HepG2 (cell line): ENCODE measurements around the gene CTDSP2. TPM values are rescaled to one million over a fixed set of nuclear protein-coding genes. Genes with fewer than 3 reads are reported as not detected.

ENCODE experiments used
- ATAC-seq: fragments of 200-7000 bp; cut with Tn5 transposase; 3 replicates; pipeline ENCODE4 v1.9.1; 2020; ENCODE audit warnings: mild to moderate bottlenecking, moderate library complexity
- BruUV-seq: library from RNA; stranded (reverse); fragments of 400-500 nt; replicated peaks from 2 replicates; lab custom pipeline; 2021; lab: Mats Ljungman, UMichigan
- CTCF ChIA-PET: fragments of 300-600 bp; formaldehyde crosslinking; extraction: SDS; loops from one replicate; lab custom pipeline; 2021; ENCODE audit warnings: low total read pairs, inconsistent platforms, low intra/inter-chr PET ratio; lab: Yijun Ruan, JAX
- POLR2A ChIA-PET: fragments of 350-600 bp; sonication (Branson Sonifier 250); formaldehyde crosslinking; loops from one replicate; lab custom pipeline; 2020; ENCODE audit warnings: antibody characterized with exemption, inconsistent platforms; lab: Yijun Ruan, JAX
- DNase-seq: peaks from one replicate; pipeline ENCODE4 v3.0.0-alpha.2; 2015; ENCODE audit warnings: low spot score
- FAIRE-seq: peaks from 3 replicates; lab custom pipeline; 2011; peaks lifted over from hg19 to GRCh38; lab: Jason Lieb, UNC
- H2AFZ ChIP-seq: one replicate; pipeline ENCODE4 v1.6.1; 2011; ENCODE audit warnings: low read length, inconsistent platforms
- H3K27ac ChIP-seq: fragments of 300-600 bp; 3 replicates; pipeline ENCODE4 v1.8.0; 2011; ENCODE audit warnings: mixed run types, mild to moderate bottlenecking, mixed read lengths, low read length, inconsistent platforms; ENCODE audit not compliant: insufficient read depth; ENCODE audit errors: extremely low read length
- H3K27me3 ChIP-seq, 2 experiments: fragments of 200-600 bp in 1 of 2; 2 replicates in 1 of 2; 3 replicates in 1 of 2; pipeline versions ENCODE4 v1.6.0 to v1.8.0; 2011; ENCODE audit warnings: low read length in 2 of 2, mild to moderate bottlenecking in 2 of 2, moderate library complexity in 2 of 2, inconsistent platforms in 1 of 2; ENCODE audit not compliant: insufficient read depth in 2 of 2, control insufficient read depth in 1 of 2
- H3K36me3 ChIP-seq, 2 experiments: fragments of 200-600 bp in 1 of 2; replicated peaks in 1 of 2; 2 replicates in 1 of 2; 3 replicates in 1 of 2; pipeline versions ENCODE4 v1.5.1 to v1.8.0; 2011; ENCODE audit warnings: low read length in 2 of 2, inconsistent platforms in 1 of 2; ENCODE audit not compliant: insufficient read depth in 2 of 2, control insufficient read depth in 1 of 2
- H3K4me1 ChIP-seq: 2 replicates; pipeline ENCODE4 v1.5.1; 2012; ENCODE audit warnings: low read length, inconsistent platforms; ENCODE audit not compliant: insufficient read depth
- H3K4me2 ChIP-seq: 2 replicates; pipeline ENCODE4 v1.6.0; 2011; ENCODE audit warnings: low read depth, low read length, inconsistent platforms
- H3K4me3 ChIP-seq, 3 experiments: fragments of 200-600 bp in 1 of 3; sonication (generic), shearing (Covaris generic) in 1 of 3; replicated peaks in 1 of 3; 2 replicates each; pipeline ENCODE4 v1.5.1; 2011 to 2016; ENCODE audit warnings: low read length in 3 of 3, inconsistent platforms in 2 of 3, low read depth in 2 of 3, mild to moderate bottlenecking in 2 of 3, control low read depth in 1 of 3, mixed read lengths in 1 of 3; ENCODE audit not compliant: insufficient read depth in 1 of 3
- H3K79me2 ChIP-seq: one replicate; pipeline ENCODE4 v1.6.1; 2011; ENCODE audit warnings: low read length, inconsistent platforms; ENCODE audit not compliant: insufficient read depth
- H3K9ac ChIP-seq: 2 replicates; pipeline ENCODE4 v1.6.0; 2011; ENCODE audit warnings: mild to moderate bottlenecking, low read depth, low read length, inconsistent platforms; ENCODE audit not compliant: insufficient read depth
- H3K9me3 ChIP-seq: 2 replicates; pipeline ENCODE4 v1.5.1; 2012; ENCODE audit warnings: mild to moderate bottlenecking, low read length
- H4K20me1 ChIP-seq: 2 replicates; pipeline ENCODE4 v1.6.0; 2011; ENCODE audit warnings: inconsistent platforms, mild to moderate bottlenecking, low read length, moderate library complexity; ENCODE audit not compliant: insufficient read depth
- IRF2 ChIP-seq: IDR thresholded peaks from 2 replicates; pipeline ENCODE4 v1.6.1; 2018; ENCODE audit warnings: missing genetic modification reagents, missing compliant biosample characterization
- JARID2 ChIP-seq: sonication (generic); formaldehyde crosslinking; IDR thresholded peaks from 2 replicates; pipeline ENCODE4 v1.8.1; 2023; ENCODE audit warnings: missing genetic modification reagents, inconsistent platforms; ENCODE audit not compliant: insufficient replicate concordance
- MAZ ChIP-seq, 2 experiments: sonication (generic) in 1 of 2; formaldehyde crosslinking in 1 of 2; IDR thresholded peaks; 2 replicates each; pipeline versions ENCODE4 v1.5.0 to v1.6.1; 2012 to 2020; ENCODE audit warnings: low read depth in 2 of 2, mild to moderate bottlenecking in 2 of 2, borderline replicate concordance in 1 of 2, improper control_type of control experiment in 1 of 2, low read length in 1 of 2, missing genetic modification reagents in 1 of 2, moderate library complexity in 1 of 2
- PHF21A ChIP-seq: sonication (generic); formaldehyde crosslinking; IDR thresholded peaks from 2 replicates; pipeline ENCODE4 v1.5.0; 2020; ENCODE audit warnings: mild to moderate bottlenecking, missing genetic modification reagents
- TBL1XR1 ChIP-seq: fragments of 150-350 bp; IDR thresholded peaks from 2 replicates; pipeline ENCODE4 v1.6.1; 2014; ENCODE audit warnings: borderline replicate concordance, low read length; ENCODE audit not compliant: partially characterized antibody
- ZFY ChIP-seq: sonication (generic); formaldehyde crosslinking; IDR thresholded peaks from 2 replicates; pipeline ENCODE4 v1.4.0; 2020; ENCODE audit warnings: missing genetic modification reagents
- ZNF263 ChIP-seq: sonication (generic); formaldehyde crosslinking; IDR thresholded peaks from 2 replicates; pipeline ENCODE4 v1.4.0; 2020; ENCODE audit warnings: missing genetic modification reagents
- ZNF44 ChIP-seq: sonication (generic); formaldehyde crosslinking; IDR thresholded peaks from 2 replicates; pipeline ENCODE4 v1.5.1; 2020; ENCODE audit warnings: mild to moderate bottlenecking, missing genetic modification reagents
- ZNF451 ChIP-seq: sonication (generic); formaldehyde crosslinking; IDR thresholded peaks from 2 replicates; pipeline ENCODE4 v1.5.0; 2020; ENCODE audit warnings: mild to moderate bottlenecking, missing genetic modification reagents
- ZNF614 ChIP-seq: IDR thresholded peaks from 2 replicates; pipeline ENCODE4 v1.6.1; 2018; ENCODE audit warnings: missing biosample characterization, missing genetic modification reagents, inconsistent platforms, borderline replicate concordance
- ZNF615 ChIP-seq: sonication (generic); formaldehyde crosslinking; IDR thresholded peaks from 2 replicates; pipeline ENCODE4 v1.5.0; 2020; ENCODE audit warnings: mild to moderate bottlenecking, missing genetic modification reagents, borderline replicate concordance
- ZNF703 ChIP-seq: sonication (generic); formaldehyde crosslinking; IDR thresholded peaks from 2 replicates; pipeline ENCODE4 v1.5.1; 2020; ENCODE audit warnings: missing genetic modification reagents, mild to moderate bottlenecking, moderate library complexity, borderline replicate concordance
- ZNF709 ChIP-seq: sonication (generic); formaldehyde crosslinking; IDR thresholded peaks from 2 replicates; pipeline ENCODE4 v1.5.0; 2020; ENCODE audit warnings: mild to moderate bottlenecking, missing genetic modification reagents
- whole genome bisulfite sequencing: methylation state at CpG from one replicate; pipeline ENCODE4 v1.1.6; 2017; ENCODE audit warnings: low lambda C conversion rate; 5-methylcytosine and 5-hydroxymethylcytosine counted together
- in situ Hi-C: cut with HindIII; loops from 2 replicates; pipeline ENCODE4 v1.10.0; 2017; ENCODE audit warnings: low pct_unique_long_range_greater_than_20kb; ENCODE audit not compliant: extremely low pct_ligation_motif_present
- intact Hi-C: fragments of 100-400 bp; cut with micrococcal nuclease; formaldehyde crosslinking; loops from one replicate; pipeline ENCODE4 v1.10.0; 2022; ENCODE audit not compliant: unreplicated experiment
- polyA plus RNA-seq, 8 experiments: library from polyadenylated mRNA; depleted of rRNA in 3 of 8; stranded (reverse) in 7 of 8; unstranded in 1 of 8; fragments of >200 nt; fragmentation: Illumina TruSeq in 4 of 8; extraction: Trizol in 4 of 8; gene quantifications; 2 replicates each; pipeline versions ENCODE4 v1.2.1 to v1.2.3, GENCODE V29; 2011 to 2016; ENCODE audit warnings: low read depth in 4 of 8, missing spikeins in 1 of 8, mixed read lengths in 1 of 8; ENCODE audit not compliant: insufficient read depth in 1 of 8
- total RNA-seq, 5 experiments: library from RNA; depleted of rRNA; stranded (reverse); fragments of >200 nt; fragmentation: Illumina TruSeq; extraction: Trizol; gene quantifications; 2 replicates each; pipeline ENCODE4 v1.2.3, GENCODE V29; 2016; ENCODE audit warnings: low read depth in 1 of 5
- TF ChIP-seq, protein P1 (sequence below): sonication (generic); formaldehyde crosslinking; IDR thresholded peaks from 2 replicates; pipeline ENCODE4 v1.9.0; 2021; ENCODE audit warnings: missing genetic modification reagents, borderline replicate concordance

Gene CTDSP2
- total and polyA plus RNA-seq, 2 of the 13 experiments (the other 11 are each of a cell fraction or from before 2014, with no cell fraction given) = 38.1 to 82.5 TPM

DNA sequence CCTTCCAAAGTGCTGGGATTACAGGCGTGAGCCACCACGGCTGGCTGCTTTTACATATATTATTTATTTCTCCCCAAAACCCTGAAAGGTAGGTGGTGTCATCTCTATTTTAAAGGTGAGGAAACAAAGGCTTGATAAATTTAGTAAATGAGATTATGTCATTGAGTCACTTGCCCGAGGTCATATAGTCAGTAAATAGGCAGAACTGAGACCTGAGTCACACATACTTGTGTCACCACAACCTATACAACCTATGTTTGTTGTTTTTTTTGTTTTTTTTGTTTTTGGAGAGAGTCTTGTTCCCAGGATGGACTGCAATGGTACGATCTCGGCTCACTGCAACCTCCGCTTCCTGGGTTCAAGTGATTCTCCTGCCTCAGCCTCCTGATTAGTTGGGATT lies 51.2 kb downstream of the CTDSP2 start:
- no peak for DNase-seq
- no peak overlapping the region for H3K4me2 ChIP-seq
- no peak for ATAC-seq
- H3K36me3 ChIP-seq = peaks cover 14 to 64% of the 10 kb centered on the region in 2 experiments
- no peaks in the 10 kb centered on the region for H3K79me2 ChIP-seq
- no peaks in the 10 kb centered on the region for H4K20me1 ChIP-seq
- H3K27ac ChIP-seq = no peak overlapping the region
- CTCF ChIA-PET = no interaction called here
- FAIRE-seq = no peak
- no peaks in the 10 kb centered on the region for H3K27me3 ChIP-seq
- intact Hi-C loops (no loop called here), in situ Hi-C loops (no loop called here)
- H3K9ac ChIP-seq = no peak overlapping the region
- no TSS peak for BruUV-seq
- POLR2A ChIA-PET = no interaction called here
- TF ChIP-seq TBL1XR1 (no peak), MAZ (IDR thresholded peaks at IDR 0.05; ENCODE audit: borderline replicate concordance, low read depth, low read length) (no peak), MAZ (CRISPR knock-in tag; IDR thresholded peaks at IDR 0.05; ENCODE audit: low read depth) (no peak), PHF21A (CRISPR knock-in tag) (no peak), ZNF44 (CRISPR knock-in tag) (no peak), ZNF615 (CRISPR knock-in tag) (no peak), ZNF451 (CRISPR knock-in tag) (no peak), ZFY (CRISPR knock-in tag) (no peak), ZNF709 (CRISPR knock-in tag) (no peak), ZNF614 (CRISPR knock-in tag) (no peak), JARID2 (CRISPR knock-in tag) (no peak), ZNF263 (CRISPR knock-in tag) (no peak), IRF2 (no peak), ZNF703 (no peak)
- TF ChIP-seq, protein P1, sequence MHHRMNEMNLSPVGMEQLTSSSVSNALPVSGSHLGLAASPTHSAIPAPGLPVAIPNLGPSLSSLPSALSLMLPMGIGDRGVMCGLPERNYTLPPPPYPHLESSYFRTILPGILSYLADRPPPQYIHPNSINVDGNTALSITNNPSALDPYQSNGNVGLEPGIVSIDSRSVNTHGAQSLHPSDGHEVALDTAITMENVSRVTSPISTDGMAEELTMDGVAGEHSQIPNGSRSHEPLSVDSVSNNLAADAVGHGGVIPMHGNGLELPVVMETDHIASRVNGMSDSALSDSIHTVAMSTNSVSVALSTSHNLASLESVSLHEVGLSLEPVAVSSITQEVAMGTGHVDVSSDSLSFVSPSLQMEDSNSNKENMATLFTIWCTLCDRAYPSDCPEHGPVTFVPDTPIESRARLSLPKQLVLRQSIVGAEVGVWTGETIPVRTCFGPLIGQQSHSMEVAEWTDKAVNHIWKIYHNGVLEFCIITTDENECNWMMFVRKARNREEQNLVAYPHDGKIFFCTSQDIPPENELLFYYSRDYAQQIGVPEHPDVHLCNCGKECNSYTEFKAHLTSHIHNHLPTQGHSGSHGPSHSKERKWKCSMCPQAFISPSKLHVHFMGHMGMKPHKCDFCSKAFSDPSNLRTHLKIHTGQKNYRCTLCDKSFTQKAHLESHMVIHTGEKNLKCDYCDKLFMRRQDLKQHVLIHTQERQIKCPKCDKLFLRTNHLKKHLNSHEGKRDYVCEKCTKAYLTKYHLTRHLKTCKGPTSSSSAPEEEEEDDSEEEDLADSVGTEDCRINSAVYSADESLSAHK (CRISPR knock-in tag) = no peak
- no peak overlapping the region for H3K4me3 ChIP-seq
- WGBS = 98% methylated on average over 6 of the region's 6 CpGs
- H3K9me3 ChIP-seq = no peaks in the 10 kb centered on the region
- no peaks in the 10 kb centered on the region for H3K4me1 ChIP-seq
- H2AFZ ChIP-seq = no peak overlapping the region
